Measurements from ENCODE around the gene CELF4.

- no peak for TF ChIP-seq RAD21 (IDR thresholded peaks at IDR 0.05; ENCODE audit: low read depth)
- TF ChIP-seq YY1 (IDR thresholded peaks at IDR 0.05; ENCODE audit: low read depth): no peak
- no peak for TF ChIP-seq CEBPB (IDR thresholded peaks at IDR 0.05)
- no peak for TF ChIP-seq MAX (IDR thresholded peaks at IDR 0.05)
- TF ChIP-seq FOXM1 (IDR thresholded peaks at IDR 0.05; ENCODE audit: borderline replicate concordance, low read depth): no peak
- no peak for TF ChIP-seq CREB1 (IDR thresholded peaks at IDR 0.05; ENCODE audit: low read depth)
- no peak for TF ChIP-seq NFIC (IDR thresholded peaks at IDR 0.05)
- TF ChIP-seq REST (IDR thresholded peaks at IDR 0.05; ENCODE audit: low read depth): no peak
- TF ChIP-seq TAF1 (IDR thresholded peaks at IDR 0.05; ENCODE audit: low read depth): no peak
- TF ChIP-seq EP300 (IDR thresholded peaks at IDR 0.05; ENCODE audit: borderline replicate concordance): no peak
Observed at GRCh38 chr18:37541517-37541916, 24.1 kb downstream of the CELF4 start.

Measured in Ishikawa (cell line).